ENCODE measurements around the gene FOXJ3.

- TF ChIP-seq CTCF (IDR thresholded peaks at IDR 0.05): no peak
- TF ChIP-seq POLR2A (IDR thresholded peaks at IDR 0.05): no peak
Observed at GRCh38 chr1:42302034-42302433, 33.0 kb downstream of the FOXJ3 start.
